OCI-LY7 (cell line): ENCODE measurements around the gene TMEM132E. TPM values are rescaled to one million over a fixed set of nuclear protein-coding genes. Genes with fewer than 3 reads are reported as not detected.

Source experiments
- BruUV-seq: library from RNA; stranded (reverse); fragments of 400-500 nt; replicated peaks from 2 replicates; lab custom pipeline; 2021; lab: Mats Ljungman, UMichigan
- CTCF ChIA-PET: fragments of 300-600 bp; sonication (Branson Sonifier 250); formaldehyde crosslinking; loops from one replicate; lab custom pipeline; 2022; ENCODE audit warnings: antibody characterized with exemption; ENCODE audit not compliant: unreplicated experiment; lab: Charles Lee
- POLR2A ChIA-PET: fragments of 300-600 bp; sonication (Branson Sonifier 250); formaldehyde crosslinking; loops from one replicate; lab custom pipeline; 2022; ENCODE audit warnings: antibody characterized with exemption; lab: Charles Lee
- DNase-seq: peaks from one replicate; pipeline ENCODE4 v3.0.0-alpha.2; 2015; ENCODE audit warnings: low spot score
- H2AFZ ChIP-seq: fragments of 200-600 bp; sonication (generic), shearing (Covaris generic); 2 replicates; pipeline ENCODE4 v1.6.1; 2014; ENCODE audit warnings: mild to moderate bottlenecking, antibody characterized with exemption, low read length, moderate library complexity
- H3K27ac ChIP-seq: fragments of 200-600 bp; sonication (generic); 2 replicates; pipeline ENCODE4 v1.5.1; 2014; ENCODE audit warnings: mixed run types, low read depth, mild to moderate bottlenecking, moderate library complexity, low read length, inconsistent platforms; ENCODE audit not compliant: poor library complexity, severe bottlenecking
- H3K36me3 ChIP-seq: fragments of 200-600 bp; sonication (generic); 2 replicates; pipeline ENCODE4 v1.6.1; 2014; ENCODE audit warnings: mild to moderate bottlenecking, antibody characterized with exemption, low read length, moderate library complexity, mixed read lengths; ENCODE audit not compliant: insufficient read depth
- H3K4me1 ChIP-seq: fragments of 200-600 bp; sonication (generic); 2 replicates; pipeline ENCODE4 v1.5.1; 2014; ENCODE audit warnings: mild to moderate bottlenecking, low read length; ENCODE audit not compliant: insufficient read depth, poor library complexity, severe bottlenecking
- H3K4me2 ChIP-seq: fragments of 200-600 bp; sonication (generic); 2 replicates; pipeline ENCODE4 v1.6.1; 2014; ENCODE audit warnings: mild to moderate bottlenecking, low read length
- H3K4me3 ChIP-seq: fragments of 200-600 bp; sonication (generic); 2 replicates; pipeline ENCODE4 v1.5.1; 2014; ENCODE audit warnings: mild to moderate bottlenecking, low read depth, low read length; ENCODE audit not compliant: poor library complexity, severe bottlenecking
- H3K79me2 ChIP-seq: fragments of 200-600 bp; sonication (generic); 2 replicates; pipeline ENCODE4 v1.6.1; 2016; ENCODE audit warnings: low read depth, mild to moderate bottlenecking, low read length, moderate library complexity, mixed read lengths; ENCODE audit not compliant: insufficient read depth
- H3K9me2 ChIP-seq: fragments of 200-600 bp; sonication (generic); 2 replicates; pipeline ENCODE4 v1.6.1; 2016; ENCODE audit warnings: mild to moderate bottlenecking, low read length, mixed read lengths; ENCODE audit not compliant: insufficient read depth
- H3K9me3 ChIP-seq: fragments of 200-600 bp; sonication (generic); 2 replicates; pipeline ENCODE4 v1.6.1; 2014; ENCODE audit warnings: mild to moderate bottlenecking, mixed run types, low read length, mixed read lengths
- H4K20me1 ChIP-seq: fragments of 200-600 bp; sonication (generic); 2 replicates; pipeline ENCODE4 v1.6.1; 2014; ENCODE audit warnings: mild to moderate bottlenecking, antibody characterized with exemption, low read length, moderate library complexity, mixed read lengths; ENCODE audit not compliant: insufficient read depth
- CTCF ChIP-seq: fragments of 200-600 bp; sonication (generic); conservative IDR thresholded peaks from 2 replicates; pipeline ENCODE4 v1.5.1; 2014; ENCODE audit warnings: mild to moderate bottlenecking, antibody characterized with exemption, low read length, moderate library complexity, mixed read lengths
- EZH2phosphoT487 ChIP-seq: fragments of 200-600 bp; sonication (generic); IDR thresholded peaks from 2 replicates; pipeline ENCODE4 v1.6.1; 2018; ENCODE audit warnings: low read depth, borderline replicate concordance, mild to moderate bottlenecking, mixed run types, antibody characterized with exemption, low read length, moderate library complexity, mixed read lengths
- intact Hi-C: fragments of 100-400 bp; cut with micrococcal nuclease; formaldehyde crosslinking; loops from one replicate; pipeline ENCODE4 v1.10.0; 2022; ENCODE audit not compliant: unreplicated experiment
- total RNA-seq, 2 experiments: library from RNA; depleted of rRNA in 1 of 2; stranded (reverse); fragments of >200 nt in 1 of 2; shearing (Covaris generic) in 1 of 2; gene quantifications; 2 replicates each; pipeline ENCODE4 v1.2.3, GENCODE V29; 2014 to 2022

The TMEM132E gene
- total RNA-seq, 2 experiments from 2014 or later, result not detected

GRCh38 chr17:34638526-34639260 lies 59.3 kb downstream of the TMEM132E start:
- BruUV-seq, result no TSS peak
- Histone ChIP-seq H3K4me1 (no peaks in the 10 kb centered on the region), H3K9me2 (no peaks in the 10 kb centered on the region), H3K9me3 (no peaks in the 10 kb centered on the region), H4K20me1 (no peaks in the 10 kb centered on the region), H3K27ac (no peak overlapping the region), H2AFZ (no peak overlapping the region), H3K79me2 (no peaks in the 10 kb centered on the region), H3K4me2 (no peak overlapping the region), H3K36me3 (no peaks in the 10 kb centered on the region), H3K4me3 (no peak overlapping the region)
- ChIA-PET CTCF (no interaction called here), POLR2A (no interaction called here)
- peak; percentile 52 for TF ChIP-seq CTCF
- TF ChIP-seq EZH2phosphoT487, result no peak
- intact Hi-C loops, result loop anchor here (1.0 to 2.0 kb wide), 2 partner anchors 96 to 218 kb away; no protein-coding TSS in a partner anchor
- no peak for DNase-seq

- Histone ChIP-seq H3K4me2 (no peak overlapping the region), H3K9me2 (no peaks in the 10 kb centered on the region), H2AFZ (no peak overlapping the region), H3K79me2 (no peaks in the 10 kb centered on the region), H3K27ac (no peak overlapping the region), H3K9me3 (no peaks in the 10 kb centered on the region), H3K36me3 (no peaks in the 10 kb centered on the region), H3K4me1 (no peaks in the 10 kb centered on the region), H4K20me1 (no peaks in the 10 kb centered on the region), H3K4me3 (no peak overlapping the region)
- POLR2A ChIA-PET, result no interaction called here
- no TSS peak for BruUV-seq
- intact Hi-C loops, result loop anchor here (2.0 kb wide), 1 partner anchor 97 kb away; no protein-coding TSS in a partner anchor
- TF ChIP-seq EZH2phosphoT487 (no peak), CTCF (no peak)
- no peak for DNase-seq
- CTCF ChIA-PET, result no interaction called here
These were observed 60.5 kb downstream of the TMEM132E start for GRCh38 chr17:34639706-34640425.

GRCh38 chr17:34641368-34641767 lies 62.0 kb downstream of the TMEM132E start:
- Histone ChIP-seq H3K36me3 (no peaks in the 10 kb centered on the region), H3K4me2 (no peak overlapping the region), H2AFZ (no peak overlapping the region), H3K9me3 (no peaks in the 10 kb centered on the region), H3K4me1 (no peaks in the 10 kb centered on the region), H4K20me1 (no peaks in the 10 kb centered on the region), H3K4me3 (no peak overlapping the region), H3K27ac (no peak overlapping the region), H3K79me2 (no peaks in the 10 kb centered on the region), H3K9me2 (no peaks in the 10 kb centered on the region)
- CTCF ChIA-PET, result no interaction called here
- TF ChIP-seq CTCF (no peak), EZH2phosphoT487 (no peak)
- DNase-seq, result no peak
- BruUV-seq, result no TSS peak
- POLR2A ChIA-PET, result no interaction called here
- intact Hi-C loops, result no loop called here
